ENCODE data around the gene NPR1.

- TF ChIP-seq ZNF837 (tag by site-specific recombination; IDR thresholded peaks at IDR 0.05): no peak
- TF ChIP-seq ZFP41 (tag by site-specific recombination; IDR thresholded peaks at IDR 0.05; ENCODE audit: borderline replicate concordance): no peak
- TF ChIP-seq ZNF202 (tag by site-specific recombination; IDR thresholded peaks at IDR 0.05; ENCODE audit: borderline replicate concordance): no peak
- TF ChIP-seq ZNF449 (tag by site-specific recombination; IDR thresholded peaks at IDR 0.05): no peak
- TF ChIP-seq ZNF394 (tag by site-specific recombination; IDR thresholded peaks at IDR 0.05; ENCODE audit: borderline replicate concordance): no peak
- no peak for TF ChIP-seq CTCF (tag by site-specific recombination; IDR thresholded peaks at IDR 0.05)
- no peak for TF ChIP-seq SP2 (tag by site-specific recombination; IDR thresholded peaks at IDR 0.05)
- no peak for TF ChIP-seq PATZ1 (tag by site-specific recombination; IDR thresholded peaks at IDR 0.05)
- no peak for TF ChIP-seq ZNF174 (tag by site-specific recombination; IDR thresholded peaks at IDR 0.05)
- TF ChIP-seq ZNF549 (tag by site-specific recombination; IDR thresholded peaks at IDR 0.05): no peak
- TF ChIP-seq ZNF239 (tag by site-specific recombination; IDR thresholded peaks at IDR 0.05): no peak
- no peak for TF ChIP-seq PRDM1 (tag by site-specific recombination; IDR thresholded peaks at IDR 0.05)
- no peak for TF ChIP-seq HIC1 (tag by site-specific recombination; IDR thresholded peaks at IDR 0.05)
- no peak for TF ChIP-seq ZBTB44 (tag by site-specific recombination; IDR thresholded peaks at IDR 0.05)
These were observed 27.0 kb downstream of the NPR1 start for GRCh38 chr1:153705484-153705883.

Data from HEK293 (cell line).